A549 (cell line): ENCODE data around the gene ABCF3.

Experiments used
- CEBPB ChIP-seq, 2 experiments: fragments of >200 bp in 1 of 2; sonication (Bioruptor Twin) in 1 of 2; formaldehyde crosslinking in 1 of 2; IDR thresholded peaks; 2 replicates each; pipeline ENCODE4 v1.6.1; 2012 to 2016
- EP300 ChIP-seq, 2 experiments: fragments of >200 bp; sonication (Bioruptor Twin); formaldehyde crosslinking; IDR thresholded peaks; 2 replicates in 1 of 2; 3 replicates in 1 of 2; pipeline ENCODE4 v1.6.1; 2016 to 2017
- ESRRA ChIP-seq: fragments of 150-350 bp; IDR thresholded peaks from 2 replicates; pipeline ENCODE4 v1.6.1; 2014; ENCODE audit warnings: mild to moderate bottlenecking, low read length, borderline replicate concordance
- JUN ChIP-seq, 2 experiments: fragments of >200 bp; sonication (Bioruptor Twin); formaldehyde crosslinking; IDR thresholded peaks; 2 replicates in 1 of 2; 3 replicates in 1 of 2; pipeline ENCODE4 v1.6.1; 2016 to 2017
- MAZ ChIP-seq: fragments of 150-350 bp; IDR thresholded peaks from 2 replicates; pipeline ENCODE4 v1.6.1; 2014; ENCODE audit warnings: antibody characterized with exemption, low read depth, low read length, borderline replicate concordance
- NPAS2 ChIP-seq: fragments of 250-450 bp; sonication (Bioruptor Pico); IDR thresholded peaks from 2 replicates; pipeline ENCODE4 v1.8.0; 2022; ENCODE audit warnings: mild to moderate bottlenecking, moderate library complexity, borderline replicate concordance
- POLR2A ChIP-seq: IDR thresholded peaks from 2 replicates; pipeline ENCODE4 v1.6.1; 2012; ENCODE audit warnings: mild to moderate bottlenecking, low read length
- POLR2AphosphoS2 ChIP-seq: conservative IDR thresholded peaks from 2 replicates; pipeline ENCODE4 v1.6.1; 2012; ENCODE audit warnings: low read length, improper control_type of control experiment, inconsistent platforms
- RNF2 ChIP-seq: fragments of 200-600 bp; sonication (generic); IDR thresholded peaks from 2 replicates; pipeline ENCODE4 v1.6.1; 2016; ENCODE audit warnings: low read depth, mild to moderate bottlenecking, antibody characterized with exemption, moderate library complexity, borderline replicate concordance
- ZFP36 ChIP-seq: fragments of 450-650 bp; IDR thresholded peaks from 2 replicates; pipeline ENCODE4 v1.6.1; 2014; ENCODE audit warnings: borderline replicate concordance; ENCODE audit not compliant: partially characterized antibody
- ZNF302 ChIP-seq: fragments of 250-450 bp; sonication (Bioruptor Pico); IDR thresholded peaks from 2 replicates; pipeline ENCODE4 v1.9.0; 2021; ENCODE audit warnings: inconsistent platforms, mild to moderate bottlenecking, moderate library complexity
- TF ChIP-seq, protein P1 (sequence below): fragments of >200 bp; sonication (Bioruptor Twin); formaldehyde crosslinking; IDR thresholded peaks from 3 replicates; pipeline ENCODE4 v1.5.1; 2016

DNA sequence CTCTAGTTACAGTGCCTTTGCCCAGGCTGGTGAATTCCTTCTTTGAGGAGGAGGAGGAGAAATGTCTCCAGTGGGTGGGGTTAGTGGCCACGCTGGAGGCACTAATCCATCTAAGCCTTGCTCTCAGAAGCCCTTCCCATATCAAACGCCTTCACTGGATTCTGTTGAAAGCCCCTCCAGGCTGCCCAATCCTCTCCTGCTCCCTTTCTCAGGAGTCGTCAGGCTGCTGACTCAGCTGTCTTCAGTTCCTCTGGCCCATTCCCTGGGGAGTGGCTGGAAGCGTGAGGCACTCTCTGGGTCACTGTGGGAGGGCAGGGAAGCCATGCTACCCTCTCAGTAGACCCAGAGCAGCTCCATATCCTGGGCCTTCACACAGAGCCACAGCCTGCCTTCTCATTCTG is 8.7 kb upstream of the ABCF3 start:
- TF ChIP-seq, protein P1, sequence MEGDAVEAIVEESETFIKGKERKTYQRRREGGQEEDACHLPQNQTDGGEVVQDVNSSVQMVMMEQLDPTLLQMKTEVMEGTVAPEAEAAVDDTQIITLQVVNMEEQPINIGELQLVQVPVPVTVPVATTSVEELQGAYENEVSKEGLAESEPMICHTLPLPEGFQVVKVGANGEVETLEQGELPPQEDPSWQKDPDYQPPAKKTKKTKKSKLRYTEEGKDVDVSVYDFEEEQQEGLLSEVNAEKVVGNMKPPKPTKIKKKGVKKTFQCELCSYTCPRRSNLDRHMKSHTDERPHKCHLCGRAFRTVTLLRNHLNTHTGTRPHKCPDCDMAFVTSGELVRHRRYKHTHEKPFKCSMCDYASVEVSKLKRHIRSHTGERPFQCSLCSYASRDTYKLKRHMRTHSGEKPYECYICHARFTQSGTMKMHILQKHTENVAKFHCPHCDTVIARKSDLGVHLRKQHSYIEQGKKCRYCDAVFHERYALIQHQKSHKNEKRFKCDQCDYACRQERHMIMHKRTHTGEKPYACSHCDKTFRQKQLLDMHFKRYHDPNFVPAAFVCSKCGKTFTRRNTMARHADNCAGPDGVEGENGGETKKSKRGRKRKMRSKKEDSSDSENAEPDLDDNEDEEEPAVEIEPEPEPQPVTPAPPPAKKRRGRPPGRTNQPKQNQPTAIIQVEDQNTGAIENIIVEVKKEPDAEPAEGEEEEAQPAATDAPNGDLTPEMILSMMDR = no peak
- TF ChIP-seq RNF2 = no peak
- no peak for TF ChIP-seq POLR2AphosphoS2
- TF ChIP-seq CEBPB (IDR thresholded peaks at IDR 0.05) = no peak
- no peak for TF ChIP-seq ESRRA
- no peak for TF ChIP-seq MAZ
- no peak for TF ChIP-seq NPAS2 (CRISPR knock-in tag)
- no peak for TF ChIP-seq POLR2A
- TF ChIP-seq JUN (IDR thresholded peaks at IDR 0.05) = no peak
- no peak for TF ChIP-seq ZNF302 (CRISPR knock-in tag)
- no peak for TF ChIP-seq EP300 (IDR thresholded peaks at IDR 0.05)
- TF ChIP-seq ZFP36 = no peak
